SU-DHL-6 (cell line): ENCODE data around the gene ANKRD63.

ENCODE experiments used
- H2AFZ ChIP-seq: fragments of 200-600 bp; sonication (generic); 2 replicates; pipeline ENCODE4 v1.6.1; 2014; ENCODE audit warnings: low read depth, mild to moderate bottlenecking, moderate library complexity, mixed read lengths, antibody characterized with exemption, low read length; ENCODE audit not compliant: severe bottlenecking
- H3F3A ChIP-seq: fragments of 200-600 bp; shearing (Covaris generic); 2 replicates; pipeline ENCODE4 v1.6.0; 2016; ENCODE audit warnings: antibody characterized with exemption, mild to moderate bottlenecking; ENCODE audit not compliant: insufficient read depth
- H3K27ac ChIP-seq: fragments of 200-600 bp; sonication (generic); 2 replicates; pipeline ENCODE4 v1.5.1; 2016; ENCODE audit warnings: low read depth, mild to moderate bottlenecking, low read length, moderate library complexity, mixed read lengths
- H3K27me3 ChIP-seq: fragments of 200-600 bp; sonication (generic), shearing (Covaris generic); 2 replicates; pipeline ENCODE4 v1.6.0; 2014; ENCODE audit warnings: mild to moderate bottlenecking, low read length
- H3K36me3 ChIP-seq: fragments of 200-600 bp; sonication (generic); 2 replicates; pipeline ENCODE4 v1.6.1; 2014; ENCODE audit warnings: mild to moderate bottlenecking, low read length, mixed read lengths
- H3K4me2 ChIP-seq: fragments of 300-600, 200-600 bp; shearing (Covaris generic), sonication (generic); 2 replicates; pipeline ENCODE4 v1.6.0; 2014; ENCODE audit warnings: low read length, low read depth, mild to moderate bottlenecking; ENCODE audit not compliant: poor library complexity, severe bottlenecking
- H3K4me3 ChIP-seq: fragments of 200-600 bp; sonication (generic); 2 replicates; pipeline ENCODE4 v1.5.1; 2014; ENCODE audit warnings: antibody characterized with exemption, low read length, mild to moderate bottlenecking, mixed read lengths; ENCODE audit not compliant: insufficient read depth, poor library complexity, severe bottlenecking
- H3K79me2 ChIP-seq: fragments of 200-600 bp; sonication (generic); 2 replicates; pipeline ENCODE4 v1.6.1; 2014; ENCODE audit warnings: mild to moderate bottlenecking, low read length, moderate library complexity; ENCODE audit not compliant: insufficient read depth
- H3K9ac ChIP-seq: fragments of 200-600 bp; sonication (generic); 2 replicates; pipeline ENCODE4 v1.7.0; 2014; ENCODE audit warnings: mild to moderate bottlenecking, low read length
- H3K9me2 ChIP-seq: fragments of 200-600 bp; sonication (generic); replicated peaks from 2 replicates; pipeline ENCODE4 v1.6.1; 2014; ENCODE audit warnings: low read length; ENCODE audit not compliant: insufficient read depth
- H3K9me3 ChIP-seq: fragments of 200-600 bp; sonication (generic); 2 replicates; pipeline ENCODE4 v1.6.1; 2014; ENCODE audit warnings: low read length, mixed read lengths; ENCODE audit not compliant: insufficient read depth
- H4K20me1 ChIP-seq: fragments of 200-600 bp; sonication (generic); 2 replicates; pipeline ENCODE4 v1.6.1; 2014; ENCODE audit warnings: low read depth, mild to moderate bottlenecking, antibody characterized with exemption, low read length, moderate library complexity, mixed read lengths
- CTCF ChIP-seq: fragments of 200-600 bp; sonication (generic); IDR thresholded peaks from one replicate; pipeline ENCODE4 v1.5.1; 2017; ENCODE audit warnings: antibody characterized with exemption, mild to moderate bottlenecking, low read length, moderate library complexity; ENCODE audit not compliant: insufficient read depth, poor library complexity, severe bottlenecking
- EZH2phosphoT487 ChIP-seq: fragments of 200-600 bp; sonication (generic), shearing (Covaris generic); conservative IDR thresholded peaks from 2 replicates; pipeline ENCODE4 v1.6.1; 2018; ENCODE audit warnings: mild to moderate bottlenecking, antibody characterized with exemption, low read length, moderate library complexity, mixed read lengths

ANKRD63 gene

GRCh38 chr15:40328751-40329150 lies 45.9 kb upstream of the ANKRD63 start:
- no peaks in the 10 kb centered on the region for H3K9me2 ChIP-seq
- H3K79me2 ChIP-seq: no peaks in the 10 kb centered on the region
- no peak overlapping the region for H2AFZ ChIP-seq
- no peak overlapping the region for H3K4me2 ChIP-seq
- no peaks in the 10 kb centered on the region for H3K36me3 ChIP-seq
- TF ChIP-seq EZH2phosphoT487 (no peak), CTCF (no peak)
- H4K20me1 ChIP-seq: no peaks in the 10 kb centered on the region
- no peak overlapping the region for H3K27ac ChIP-seq
- H3K27me3 ChIP-seq: no peaks in the 10 kb centered on the region
- H3K9ac ChIP-seq: no peak overlapping the region
- no peaks in the 10 kb centered on the region for H3K9me3 ChIP-seq
- no peak overlapping the region for H3K4me3 ChIP-seq
- no peaks in the 10 kb centered on the region for H3F3A ChIP-seq

GRCh38 chr15:40328176-40328575 lies 45.3 kb upstream of the ANKRD63 start:
- Histone ChIP-seq H3K27me3 (no peaks in the 10 kb centered on the region), H3K36me3 (no peaks in the 10 kb centered on the region), H3K4me3 (no peak overlapping the region), H3K9me2 (no peaks in the 10 kb centered on the region), H2AFZ (no peak overlapping the region), H3K79me2 (no peaks in the 10 kb centered on the region), H3F3A (no peaks in the 10 kb centered on the region), H3K9ac (no peak overlapping the region), H3K9me3 (no peaks in the 10 kb centered on the region), H3K4me2 (no peak overlapping the region), H4K20me1 (no peaks in the 10 kb centered on the region), H3K27ac (no peak overlapping the region)
- TF ChIP-seq CTCF (no peak), EZH2phosphoT487 (no peak)

- H3K27me3 ChIP-seq: no peaks in the 10 kb centered on the region
- H3K36me3 ChIP-seq: no peaks in the 10 kb centered on the region
- H4K20me1 ChIP-seq: no peaks in the 10 kb centered on the region
- no peak overlapping the region for H3K27ac ChIP-seq
- no peaks in the 10 kb centered on the region for H3K9me2 ChIP-seq
- no peak overlapping the region for H3K9ac ChIP-seq
- H2AFZ ChIP-seq: no peak overlapping the region
- no peaks in the 10 kb centered on the region for H3F3A ChIP-seq
- H3K4me2 ChIP-seq: no peak overlapping the region
- no peaks in the 10 kb centered on the region for H3K9me3 ChIP-seq
- H3K4me3 ChIP-seq: no peak overlapping the region
- no peak for TF ChIP-seq CTCF
- TF ChIP-seq EZH2phosphoT487: no peak
- no peaks in the 10 kb centered on the region for H3K79me2 ChIP-seq
These were observed 44.6 kb upstream of the ANKRD63 start for GRCh38 chr15:40327457-40327856.
